Stimulated activated CD4-positive, alpha-beta T cell treated with anti-CD3 and anti-CD28 coated beads, TNF-alpha, amount 100 ng/mL, for 4 hours (primary cell): ENCODE data around the gene ETDB.
"Not testable (repeated sequence)": the region's sequence is repeated elsewhere in the genome, so short reads cannot be mapped to it uniquely, and the experiment has no call there.

Experiments used
- DNase-seq, 3 experiments: peaks; one replicate each; pipeline ENCODE4 v3.0.0-alpha.2; 2020; ENCODE audit warnings: low read depth in 3 of 3

Gene ETDB

DNA sequence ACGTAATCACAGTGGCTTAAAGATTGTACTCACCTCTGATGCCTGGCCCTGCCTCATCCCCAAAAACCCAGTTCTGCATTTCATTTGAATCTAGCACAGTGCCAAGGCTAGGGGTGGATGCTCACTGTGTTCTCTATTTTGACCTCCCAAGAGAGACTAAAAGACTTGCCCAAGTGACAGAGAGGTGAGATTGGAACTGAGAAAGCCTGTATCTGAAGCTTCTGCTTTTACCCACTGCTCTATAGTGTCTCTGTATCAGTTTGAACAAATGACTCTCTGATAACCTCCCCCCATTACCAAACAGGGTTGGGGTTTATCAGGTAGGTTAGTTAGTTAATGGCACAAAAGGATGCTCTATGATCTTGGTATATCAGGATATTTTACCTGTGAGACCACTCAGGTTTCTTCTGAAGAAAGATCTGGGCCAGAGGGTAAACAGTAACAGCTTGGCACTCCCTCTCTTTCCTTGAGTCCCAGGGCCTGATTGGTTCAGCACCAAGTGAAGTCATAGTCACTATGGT, at the start of gene ETDB:
ETDB (minus strand) TSS at position 471 of the 521 bp plus-strand sequence. CDS start 1,265 bp downstream, outside the sequence.
- not testable (repeated sequence) for DNase-seq

DNA sequence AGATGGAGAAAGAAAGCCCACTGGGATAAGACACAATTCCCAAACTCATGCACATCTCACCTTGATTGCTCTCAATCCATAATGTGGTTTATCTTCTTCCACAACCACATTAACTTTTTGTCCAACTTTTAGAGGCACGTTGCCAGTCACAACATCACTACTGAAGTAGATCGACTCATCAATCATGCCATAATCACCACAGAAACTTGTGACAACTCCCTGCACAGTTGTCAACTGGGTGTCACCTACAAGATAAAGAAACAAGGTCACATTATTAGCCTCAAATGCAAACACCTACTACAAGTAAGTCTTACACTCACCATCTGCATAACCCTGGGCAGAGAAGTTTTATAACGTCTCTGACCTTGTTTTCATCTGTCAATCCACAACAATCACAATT, 49.2 kb upstream of the ETDB start:
- not testable (repeated sequence) for DNase-seq

DNA sequence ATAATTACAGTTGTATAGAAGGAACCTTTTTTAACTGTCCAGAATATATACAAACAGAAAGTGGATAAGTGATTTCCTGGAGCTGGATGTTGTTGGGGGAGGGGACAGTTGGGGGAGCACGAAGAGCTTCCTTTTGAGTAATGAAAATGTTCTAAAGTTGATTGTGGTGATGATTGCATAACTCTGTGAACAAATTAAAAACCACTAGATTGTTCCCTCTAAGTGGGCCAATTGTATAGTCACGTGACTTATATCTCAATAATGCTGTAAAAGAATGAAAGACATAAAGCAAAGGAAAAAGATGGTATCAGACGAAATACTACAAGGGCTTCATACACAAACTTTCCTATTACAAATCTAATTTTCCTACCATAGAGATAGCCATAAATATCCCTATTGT, 48.2 kb upstream of the ETDB start:
- no peak for DNase-seq

DNA sequence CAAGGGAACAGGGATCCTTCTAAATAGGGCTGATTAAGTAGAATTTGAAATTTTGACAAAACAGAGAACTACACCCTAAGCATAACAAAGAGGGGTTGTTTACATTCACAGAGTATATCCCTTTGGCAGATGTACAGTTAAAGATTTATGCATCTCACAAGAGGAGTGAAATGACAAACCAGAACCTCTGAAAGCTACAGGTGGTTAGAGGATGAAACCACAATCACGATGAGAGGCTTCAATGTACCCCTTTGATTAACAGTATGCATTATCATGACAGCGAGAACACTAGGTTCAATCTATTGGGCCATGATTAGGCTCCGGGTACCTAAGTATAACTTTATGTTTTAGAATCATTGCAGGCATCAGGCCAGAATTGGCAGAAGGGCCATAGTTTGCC, 34.4 kb upstream of the ETDB start:
- not testable (repeated sequence) for DNase-seq

DNA sequence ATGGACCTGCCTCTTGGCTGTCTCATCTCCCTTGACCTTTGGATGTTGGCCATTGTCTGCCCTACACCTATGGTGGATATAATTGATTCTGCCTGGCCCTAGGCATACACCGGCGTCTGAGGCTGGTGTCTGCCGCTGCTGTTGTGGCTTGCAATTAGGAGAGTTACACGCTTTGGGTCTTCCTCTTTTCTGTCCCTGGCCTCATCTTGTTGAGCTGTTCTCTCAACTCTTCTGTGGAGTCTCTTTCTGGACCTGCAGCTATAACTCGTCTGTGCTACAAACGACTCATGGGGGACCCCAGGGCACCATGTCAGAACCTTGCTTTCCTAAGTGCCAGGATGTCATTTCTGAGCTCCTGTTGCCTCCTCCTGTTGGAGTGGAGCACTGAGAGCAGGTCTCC, 5.8 kb upstream of the ETDB start:
- not testable (repeated sequence) for DNase-seq

DNA sequence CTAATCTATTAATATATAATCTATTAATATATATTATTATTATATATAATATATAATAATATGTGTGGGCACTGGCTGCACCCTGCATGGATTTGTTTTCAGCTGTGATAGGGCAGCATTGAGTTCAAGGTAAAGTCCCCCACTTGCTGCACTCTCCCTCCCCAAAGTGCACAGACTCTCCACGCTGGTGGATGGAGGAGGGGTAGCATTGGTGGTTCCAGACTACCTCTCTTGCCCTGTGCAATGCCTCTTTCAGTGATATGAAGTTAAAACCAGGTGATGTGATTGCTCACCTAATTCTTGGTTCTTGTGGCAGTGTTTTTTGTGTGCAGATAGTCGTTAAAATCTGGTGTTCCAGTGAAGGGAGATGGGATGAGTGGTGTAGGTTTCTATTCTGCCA, 4.3 kb downstream of the ETDB start:
- DNase-seq = not testable (repeated sequence)

DNA sequence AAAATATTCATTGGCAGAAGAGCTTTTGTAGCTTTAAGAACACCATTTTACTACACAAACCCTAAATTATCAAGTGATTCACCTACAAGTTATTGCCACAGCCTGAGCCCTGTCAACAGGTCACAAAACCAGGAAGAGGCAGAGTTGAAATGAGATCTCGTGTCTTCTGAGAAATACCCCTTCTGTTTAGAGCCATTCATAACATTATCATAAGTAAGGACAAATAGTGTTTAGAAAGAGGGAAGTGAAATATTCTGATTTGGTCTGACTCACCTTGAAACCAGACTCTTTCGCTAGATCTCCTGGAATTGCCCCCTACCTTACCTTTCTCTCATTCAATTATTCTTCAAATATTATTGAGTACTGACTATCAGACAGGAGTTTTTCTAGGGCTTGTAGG, 5.9 kb downstream of the ETDB start:
- no peak for DNase-seq

DNA sequence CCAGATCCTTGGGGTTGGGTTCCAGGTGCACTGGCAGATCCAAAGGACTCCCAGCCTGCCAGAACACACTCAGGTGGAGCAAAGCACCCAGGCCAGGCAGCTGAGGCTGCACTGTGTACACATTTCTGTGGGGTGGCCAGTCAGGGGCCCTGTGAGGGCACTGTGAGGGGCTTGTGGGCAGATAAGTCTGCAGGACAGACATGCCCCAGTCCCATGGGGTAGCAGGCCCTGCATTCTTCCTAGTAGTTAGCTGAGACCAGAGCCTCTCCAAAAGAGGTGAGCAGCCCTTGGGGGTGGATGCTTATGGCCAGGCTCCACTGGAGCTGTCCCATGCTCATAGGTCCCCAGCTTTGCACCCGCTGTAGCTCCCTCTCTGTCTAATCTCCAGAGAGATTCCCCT, 7.6 kb downstream of the ETDB start:
- no peak for DNase-seq

DNA sequence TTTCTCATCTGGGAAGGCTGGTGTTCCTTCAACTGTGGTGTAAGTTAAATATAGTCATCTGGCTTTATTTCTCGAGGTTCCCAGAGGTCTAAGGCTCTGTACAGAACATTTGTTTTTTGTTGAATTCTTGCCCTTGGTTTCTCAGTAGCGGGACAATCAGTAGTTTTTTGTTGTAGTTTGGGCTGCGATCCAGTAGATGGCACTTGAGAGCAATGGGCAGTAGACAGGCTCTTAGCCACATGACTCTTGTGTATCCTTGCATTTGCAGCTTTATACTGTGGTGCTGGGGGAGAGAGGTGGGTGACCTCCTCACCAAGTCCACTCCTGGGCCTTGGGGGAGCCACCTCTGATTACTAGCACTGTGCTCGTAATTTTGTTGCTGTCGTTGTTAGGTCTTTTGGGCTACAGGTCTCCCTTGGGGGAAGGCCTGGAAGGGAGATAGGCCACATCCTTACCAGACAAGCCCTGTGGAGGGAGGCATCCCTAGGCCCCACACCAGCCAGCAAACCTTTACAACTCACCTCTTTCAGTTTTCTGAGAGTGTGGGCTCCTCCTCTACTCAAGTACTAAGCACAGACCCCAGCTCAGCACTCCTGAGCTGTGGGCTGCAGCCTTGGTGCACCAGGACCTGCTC, 8.1 kb downstream of the ETDB start:
- no peak for DNase-seq

DNA sequence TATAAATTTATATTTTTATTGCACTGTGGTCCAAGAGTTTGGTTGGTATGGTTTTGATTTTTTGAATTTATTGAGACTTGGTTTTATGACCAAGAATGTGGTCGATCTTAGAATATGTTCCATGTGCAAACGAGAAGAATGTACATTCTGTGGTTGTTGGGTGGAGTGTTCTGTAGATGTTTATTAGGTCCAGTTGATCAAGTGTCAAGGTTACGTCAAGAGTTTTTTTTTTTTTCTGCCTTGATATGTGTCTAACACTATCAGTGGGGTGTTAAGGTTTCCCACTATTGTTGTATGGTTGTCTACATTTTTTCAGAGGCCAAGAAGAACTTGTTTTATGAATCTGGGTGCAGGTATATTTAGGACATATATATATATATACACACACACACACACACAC, 10.8 kb downstream of the ETDB start:
- DNase-seq = no peak

DNA sequence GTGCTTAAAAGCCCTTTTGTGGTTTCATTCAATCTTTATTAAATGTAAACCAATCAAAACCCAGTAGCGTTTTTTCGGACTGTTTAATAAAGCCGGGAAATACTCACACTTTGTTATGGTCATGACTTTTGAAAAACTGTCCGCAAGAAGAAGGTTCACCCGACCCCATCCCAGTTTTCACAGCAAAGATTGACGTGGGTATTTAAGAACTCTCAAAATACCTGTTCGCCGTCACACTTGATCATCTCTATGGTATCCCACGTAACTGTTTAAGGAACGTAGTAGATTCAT, 20.9 kb downstream of the ETDB start:
- no peak for DNase-seq

DNA sequence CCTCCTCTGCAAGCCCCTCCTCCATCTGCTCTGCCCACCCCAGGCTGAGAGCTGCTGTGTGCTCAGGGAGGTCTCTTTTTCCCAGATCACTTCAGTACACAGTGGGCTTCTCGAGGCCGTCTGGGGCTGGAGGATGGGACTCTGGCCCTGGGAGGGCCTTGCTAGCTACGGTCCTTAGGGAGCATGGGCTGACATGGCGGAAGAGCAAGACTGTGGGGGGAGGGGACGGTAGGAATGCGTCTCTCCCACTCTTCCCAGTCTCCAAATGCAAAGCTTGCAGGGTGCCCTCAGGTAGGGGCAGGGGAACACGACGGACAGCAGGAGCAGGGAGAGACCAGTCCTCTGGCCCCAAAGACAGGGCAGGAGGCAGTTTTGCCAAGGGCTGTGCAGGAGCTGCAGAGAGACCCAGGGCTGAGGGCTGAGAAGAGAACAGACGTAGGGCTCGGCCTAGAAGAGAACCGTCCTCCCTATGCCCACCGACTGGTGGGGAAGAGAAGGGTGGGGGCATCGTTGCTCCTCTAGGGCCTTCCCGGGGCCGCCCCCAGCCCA, 23.1 kb downstream of the ETDB start:
- DNase-seq = not testable (repeated sequence)

DNA sequence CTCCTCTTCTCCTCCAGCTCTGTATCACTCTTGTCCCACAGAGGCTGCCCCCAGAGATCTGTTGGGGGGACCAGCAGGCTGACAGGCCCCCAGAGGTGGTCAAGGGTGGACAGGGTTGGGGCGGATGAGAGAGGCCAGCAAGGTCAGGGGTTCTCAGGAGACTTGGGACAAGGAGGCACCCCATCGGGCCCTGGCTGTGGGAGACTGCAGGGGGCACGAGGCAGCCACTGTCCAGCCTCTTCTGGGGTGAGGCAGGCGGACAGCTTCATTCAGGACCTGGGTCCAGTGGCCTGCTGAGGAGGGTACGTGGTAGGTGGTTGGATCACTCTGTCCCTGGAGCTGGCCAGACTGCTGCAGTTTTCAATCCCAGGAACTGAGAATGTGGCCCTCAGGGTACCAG, 24.6 kb downstream of the ETDB start:
- DNase-seq = no peak

DNA sequence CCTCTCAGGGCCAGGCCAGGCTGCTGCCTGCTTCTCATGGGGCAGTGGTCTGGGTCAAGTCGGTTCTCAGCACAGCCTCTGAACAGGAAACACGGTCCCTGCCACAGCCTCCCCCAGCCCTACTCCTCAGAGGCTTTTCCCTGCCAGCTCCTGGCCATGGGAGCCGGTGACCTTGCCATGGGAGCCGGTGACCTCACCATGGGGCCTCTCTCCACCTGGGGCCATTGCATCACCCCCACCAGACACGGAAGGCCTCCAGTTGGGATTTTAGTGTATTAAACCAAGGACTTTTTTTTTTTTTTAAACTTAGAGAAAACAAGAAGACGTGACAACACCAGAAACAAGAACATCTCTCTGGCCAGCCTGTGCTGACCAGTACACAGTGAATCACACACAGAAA, 25.6 kb downstream of the ETDB start:
- DNase-seq = no peak

DNA sequence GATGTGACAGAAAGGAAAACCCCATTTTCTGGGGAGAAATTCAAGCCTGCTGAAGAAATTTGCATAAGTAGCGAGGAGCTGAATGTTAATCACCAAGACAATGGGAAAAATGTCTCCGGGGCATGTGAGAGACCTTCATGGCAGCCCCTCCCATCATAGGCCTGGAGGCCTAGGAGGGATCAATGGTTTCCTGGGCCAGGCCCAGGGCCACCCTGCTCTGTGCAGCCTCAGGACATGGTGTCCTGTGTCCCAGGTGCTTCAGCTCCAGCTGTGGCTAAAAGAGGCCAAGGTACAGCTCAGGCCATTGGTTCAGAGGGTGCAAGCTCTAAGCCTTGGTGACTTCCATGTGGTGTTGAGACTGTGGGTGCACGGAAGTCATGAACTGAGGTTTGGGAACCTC, 31.2 kb downstream of the ETDB start:
- DNase-seq = no peak

DNA sequence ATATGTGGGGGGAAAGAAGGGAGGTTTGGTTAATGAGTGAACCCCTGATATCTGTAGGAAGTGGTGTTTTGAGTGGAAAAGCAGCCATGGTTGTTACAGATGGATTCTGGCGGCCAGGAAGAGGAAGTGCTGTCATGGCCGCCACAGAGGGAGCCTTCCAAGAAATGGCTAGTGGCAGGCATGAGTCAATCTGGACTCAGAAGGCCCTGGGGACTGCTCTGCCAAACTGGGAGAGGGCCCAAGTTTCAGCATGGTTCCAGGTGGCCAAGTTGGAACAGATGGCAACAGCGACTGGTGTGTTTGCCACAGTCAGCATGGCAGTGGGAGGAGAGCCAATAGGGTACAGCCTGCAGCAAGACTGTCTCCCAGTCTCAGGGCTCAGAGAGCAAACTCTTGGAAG, 32.5 kb downstream of the ETDB start:
- DNase-seq = no peak

DNA sequence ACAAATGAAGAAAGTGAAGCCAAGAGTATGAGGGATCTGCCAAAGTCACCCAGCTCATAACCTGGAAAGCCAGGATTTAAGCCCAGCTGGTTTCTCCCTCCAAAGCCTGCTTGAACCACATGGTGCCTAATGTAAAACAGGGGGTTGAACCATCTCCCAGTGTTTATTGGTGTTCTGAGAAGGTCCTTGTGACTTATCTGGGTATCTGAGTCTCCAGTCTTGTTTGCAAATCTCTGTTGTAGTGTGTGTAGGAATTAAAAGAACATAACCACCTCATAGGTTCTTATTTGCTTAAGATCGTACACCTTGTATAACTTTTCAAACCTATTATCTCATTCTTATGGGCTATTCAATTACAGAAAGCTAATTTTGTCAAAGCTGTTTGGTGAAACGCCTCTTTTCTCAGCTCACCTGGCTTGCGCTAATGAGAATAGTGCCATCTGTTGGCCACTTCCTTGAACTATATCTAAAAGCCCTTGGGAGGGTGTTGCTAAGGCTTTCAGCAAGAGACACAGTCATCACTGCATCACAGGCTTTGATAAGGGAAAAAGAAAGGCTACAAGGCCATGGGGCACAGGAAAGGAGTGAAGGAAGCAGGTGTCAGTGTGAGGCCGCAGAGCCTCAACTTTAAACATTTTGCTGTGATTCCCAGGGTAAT, 34.0 kb downstream of the ETDB start:
- DNase-seq = no peak

DNA sequence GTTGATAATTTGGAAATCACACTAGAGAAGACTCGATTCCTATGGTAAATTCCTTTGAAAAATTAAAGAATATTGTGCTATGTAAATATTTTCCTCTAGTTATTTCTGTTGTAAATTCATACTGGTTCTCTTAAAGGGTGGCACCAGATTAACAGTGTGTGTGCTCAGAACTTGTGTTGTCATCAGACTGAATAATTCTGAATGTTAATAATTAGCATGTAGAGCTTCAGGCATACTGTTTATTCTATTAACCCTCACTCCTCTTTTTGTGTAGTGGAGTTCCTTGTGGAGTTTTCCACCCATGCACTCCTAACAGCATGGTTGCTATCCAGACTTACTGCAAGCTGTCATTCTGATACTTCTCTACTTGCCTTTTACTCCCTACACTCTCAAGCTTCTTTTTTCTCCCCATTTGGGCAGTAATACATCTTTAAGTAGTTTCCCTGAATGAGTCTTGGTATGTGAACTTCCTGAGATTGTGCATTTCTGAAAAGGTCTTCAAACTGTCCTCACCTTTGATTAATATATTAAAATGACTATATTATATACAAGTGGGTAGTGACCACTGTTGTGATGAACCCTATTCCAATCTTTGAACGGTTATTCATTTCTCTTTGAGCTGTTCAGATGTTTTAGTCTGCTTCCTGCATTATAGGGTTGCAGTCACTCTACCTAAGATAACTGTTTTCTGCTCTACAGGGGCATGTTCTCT, 38.5 kb downstream of the ETDB start:
- no peak for DNase-seq
